GM23338 (cell line): Measurements from ENCODE around the gene APBB3. TPM values are rescaled to one million over a fixed set of nuclear protein-coding genes. Genes with fewer than 3 reads are reported as not detected.

Source experiments
- ATAC-seq: fragments of 200-7000 bp; cut with Tn5 transposase; 3 replicates; pipeline ENCODE4 v1.9.1; 2020
- DNase-seq: peaks from one replicate; pipeline ENCODE4 v3.0.0-alpha.2; 2015; ENCODE audit warnings: low spot score
- H2AFZ ChIP-seq: fragments of 200-600 bp; sonication (generic); 2 replicates; pipeline ENCODE4 v1.8.0; 2016; ENCODE audit warnings: antibody characterized with exemption, mild to moderate bottlenecking, moderate library complexity
- H3F3A ChIP-seq: fragments of 200-600 bp; sonication (generic); replicated peaks from 2 replicates; pipeline ENCODE4 v1.8.0; 2017; ENCODE audit warnings: antibody characterized with exemption, mixed run types, low read depth
- H3K27ac ChIP-seq: fragments of 200-600 bp; sonication (generic); 2 replicates; pipeline ENCODE4 v1.6.1; 2016; ENCODE audit warnings: low read depth
- H3K27me3 ChIP-seq: fragments of 200-600 bp; sonication (generic); 2 replicates; pipeline ENCODE4 v1.8.0; 2016; ENCODE audit warnings: mild to moderate bottlenecking, mixed run types, moderate library complexity; ENCODE audit not compliant: insufficient read depth
- H3K36me3 ChIP-seq: fragments of 200-600 bp; sonication (generic); 2 replicates; pipeline ENCODE4 v1.8.0; 2016; ENCODE audit warnings: mild to moderate bottlenecking; ENCODE audit not compliant: insufficient read depth
- H3K4me1 ChIP-seq: fragments of 200-600 bp; sonication (generic); 2 replicates; pipeline ENCODE4 v1.8.0; 2016; ENCODE audit warnings: mild to moderate bottlenecking, moderate library complexity; ENCODE audit not compliant: insufficient read depth
- H3K4me2 ChIP-seq: fragments of 200-600 bp; sonication (generic); 2 replicates; pipeline ENCODE4 v1.7.1; 2017; ENCODE audit warnings: mixed run types
- H3K4me3 ChIP-seq: fragments of 200-600 bp; sonication (generic); 2 replicates; pipeline ENCODE4 v1.6.1; 2016; ENCODE audit warnings: mixed run types
- H3K79me2 ChIP-seq: fragments of 200-600 bp; sonication (generic); replicated peaks from 2 replicates; pipeline ENCODE4 v1.8.0; 2017; ENCODE audit warnings: mild to moderate bottlenecking; ENCODE audit not compliant: insufficient read depth
- H3K9me2 ChIP-seq: fragments of 200-600 bp; sonication (generic); 2 replicates; pipeline ENCODE4 v1.8.0; 2017; ENCODE audit not compliant: insufficient read depth
- H4K20me1 ChIP-seq: fragments of 200-600 bp; sonication (generic); replicated peaks from 2 replicates; pipeline ENCODE4 v1.8.0; 2017; ENCODE audit warnings: mild to moderate bottlenecking; ENCODE audit not compliant: insufficient read depth
- H3K27ac Mint-ChIP-seq: 2 replicates; pipeline ENCODE4 v1.8.0; 2020; ENCODE audit warnings: inconsistent platforms, mild to moderate bottlenecking, moderate library complexity, mixed read lengths
- H3K27me3 Mint-ChIP-seq: 3 replicates; pipeline ENCODE4 v1.8.0; 2022; ENCODE audit warnings: low read depth, mild to moderate bottlenecking, moderate library complexity, mixed read lengths, inconsistent platforms; ENCODE audit not compliant: insufficient read depth, poor library complexity
- H3K36me3 Mint-ChIP-seq: 3 replicates; pipeline ENCODE4 v1.8.0; 2021; ENCODE audit warnings: low read depth, mild to moderate bottlenecking, inconsistent platforms, moderate library complexity, mixed read lengths
- H3K4me1 Mint-ChIP-seq: 3 replicates; pipeline ENCODE4 v1.8.0; 2020; ENCODE audit warnings: mild to moderate bottlenecking, inconsistent platforms, mixed read lengths
- H3K4me3 Mint-ChIP-seq: 3 replicates; pipeline ENCODE4 v1.8.0; 2021; ENCODE audit warnings: moderate library complexity, mild to moderate bottlenecking, inconsistent platforms, mixed read lengths
- H3K9me3 Mint-ChIP-seq: 3 replicates; pipeline ENCODE4 v1.8.0; 2020; ENCODE audit warnings: moderate library complexity, mild to moderate bottlenecking, inconsistent platforms, mixed read lengths
- CREB1 ChIP-seq: fragments of 250-450 bp; sonication (Bioruptor Pico); IDR thresholded peaks from 2 replicates; pipeline ENCODE4 v1.5.0; 2020; ENCODE audit warnings: low read depth, mild to moderate bottlenecking, moderate library complexity
- NANOG ChIP-seq: IDR thresholded peaks from 2 replicates; pipeline ENCODE4 v1.6.1; 2016; ENCODE audit warnings: antibody characterized with exemption, borderline replicate concordance
- REST ChIP-seq: IDR thresholded peaks from one replicate; pipeline ENCODE4 v1.6.1; 2018; ENCODE audit warnings: antibody characterized with exemption; ENCODE audit not compliant: unreplicated experiment
- polyA plus RNA-seq: library from polyadenylated mRNA; unstranded; fragments of >200 nt; fragmentation: Nextera tagmentation; extraction: Ambion mirVana; gene quantifications from 2 replicates; pipeline ENCODE4 v1.2.1, GENCODE V29; 2016
- total RNA-seq: library from RNA; depleted of rRNA; stranded (reverse); fragments of >200 nt; shearing (Covaris generic); gene quantifications from 2 replicates; pipeline ENCODE4 v1.2.3, GENCODE V29; 2014
- TF ChIP-seq, protein P1 (sequence below): fragments of 250-450 bp; sonication (Bioruptor Pico); IDR thresholded peaks from 2 replicates; pipeline ENCODE4 v1.5.0; 2020; ENCODE audit warnings: mild to moderate bottlenecking, moderate library complexity

APBB3 gene
- total and polyA plus RNA-seq, 2 experiments from 2014 or later = 9.0 to 15.4 TPM

- TF ChIP-seq, protein P1, sequence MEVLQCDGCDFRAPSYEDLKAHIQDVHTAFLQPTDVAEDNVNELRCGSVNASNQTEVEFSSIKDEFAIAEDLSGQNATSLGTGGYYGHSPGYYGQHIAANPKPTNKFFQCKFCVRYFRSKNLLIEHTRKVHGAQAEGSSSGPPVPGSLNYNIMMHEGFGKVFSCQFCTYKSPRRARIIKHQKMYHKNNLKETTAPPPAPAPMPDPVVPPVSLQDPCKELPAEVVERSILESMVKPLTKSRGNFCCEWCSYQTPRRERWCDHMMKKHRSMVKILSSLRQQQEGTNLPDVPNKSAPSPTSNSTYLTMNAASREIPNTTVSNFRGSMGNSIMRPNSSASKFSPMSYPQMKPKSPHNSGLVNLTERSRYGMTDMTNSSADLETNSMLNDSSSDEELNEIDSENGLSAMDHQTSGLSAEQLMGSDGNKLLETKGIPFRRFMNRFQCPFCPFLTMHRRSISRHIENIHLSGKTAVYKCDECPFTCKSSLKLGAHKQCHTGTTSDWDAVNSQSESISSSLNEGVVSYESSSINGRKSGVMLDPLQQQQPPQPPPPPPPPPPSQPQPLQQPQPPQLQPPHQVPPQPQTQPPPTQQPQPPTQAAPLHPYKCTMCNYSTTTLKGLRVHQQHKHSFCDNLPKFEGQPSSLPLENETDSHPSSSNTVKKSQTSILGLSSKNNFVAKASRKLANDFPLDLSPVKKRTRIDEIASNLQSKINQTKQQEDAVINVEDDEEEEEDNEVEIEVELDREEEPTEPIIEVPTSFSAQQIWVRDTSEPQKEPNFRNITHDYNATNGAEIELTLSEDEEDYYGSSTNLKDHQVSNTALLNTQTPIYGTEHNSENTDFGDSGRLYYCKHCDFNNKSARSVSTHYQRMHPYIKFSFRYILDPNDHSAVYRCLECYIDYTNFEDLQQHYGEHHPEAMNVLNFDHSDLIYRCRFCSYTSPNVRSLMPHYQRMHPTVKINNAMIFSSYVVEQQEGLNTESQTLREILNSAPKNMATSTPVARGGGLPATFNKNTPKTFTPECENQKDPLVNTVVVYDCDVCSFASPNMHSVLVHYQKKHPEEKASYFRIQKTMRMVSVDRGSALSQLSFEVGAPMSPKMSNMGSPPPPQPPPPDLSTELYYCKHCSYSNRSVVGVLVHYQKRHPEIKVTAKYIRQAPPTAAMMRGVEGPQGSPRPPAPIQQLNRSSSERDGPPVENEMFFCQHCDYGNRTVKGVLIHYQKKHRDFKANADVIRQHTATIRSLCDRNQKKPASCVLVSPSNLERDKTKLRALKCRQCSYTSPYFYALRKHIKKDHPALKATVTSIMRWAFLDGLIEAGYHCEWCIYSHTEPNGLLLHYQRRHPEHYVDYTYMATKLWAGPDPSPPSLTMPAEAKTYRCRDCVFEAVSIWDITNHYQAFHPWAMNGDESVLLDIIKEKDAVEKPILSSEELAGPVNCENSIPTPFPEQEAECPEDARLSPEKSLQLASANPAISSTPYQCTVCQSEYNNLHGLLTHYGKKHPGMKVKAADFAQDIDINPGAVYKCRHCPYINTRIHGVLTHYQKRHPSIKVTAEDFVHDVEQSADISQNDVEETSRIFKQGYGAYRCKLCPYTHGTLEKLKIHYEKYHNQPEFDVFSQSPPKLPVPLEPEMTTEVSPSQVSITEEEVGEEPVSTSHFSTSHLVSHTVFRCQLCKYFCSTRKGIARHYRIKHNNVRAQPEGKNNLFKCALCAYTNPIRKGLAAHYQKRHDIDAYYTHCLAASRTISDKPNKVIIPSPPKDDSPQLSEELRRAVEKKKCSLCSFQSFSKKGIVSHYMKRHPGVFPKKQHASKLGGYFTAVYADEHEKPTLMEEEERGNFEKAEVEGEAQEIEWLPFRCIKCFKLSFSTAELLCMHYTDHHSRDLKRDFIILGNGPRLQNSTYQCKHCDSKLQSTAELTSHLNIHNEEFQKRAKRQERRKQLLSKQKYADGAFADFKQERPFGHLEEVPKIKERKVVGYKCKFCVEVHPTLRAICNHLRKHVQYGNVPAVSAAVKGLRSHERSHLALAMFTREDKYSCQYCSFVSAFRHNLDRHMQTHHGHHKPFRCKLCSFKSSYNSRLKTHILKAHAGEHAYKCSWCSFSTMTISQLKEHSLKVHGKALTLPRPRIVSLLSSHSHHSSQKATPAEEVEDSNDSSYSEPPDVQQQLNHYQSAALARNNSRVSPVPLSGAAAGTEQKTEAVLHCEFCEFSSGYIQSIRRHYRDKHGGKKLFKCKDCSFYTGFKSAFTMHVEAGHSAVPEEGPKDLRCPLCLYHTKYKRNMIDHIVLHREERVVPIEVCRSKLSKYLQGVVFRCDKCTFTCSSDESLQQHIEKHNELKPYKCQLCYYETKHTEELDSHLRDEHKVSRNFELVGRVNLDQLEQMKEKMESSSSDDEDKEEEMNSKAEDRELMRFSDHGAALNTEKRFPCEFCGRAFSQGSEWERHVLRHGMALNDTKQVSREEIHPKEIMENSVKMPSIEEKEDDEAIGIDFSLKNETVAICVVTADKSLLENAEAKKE (CRISPR knock-in tag) = no peak
Measured at GRCh38 chr5:140551872-140552271, 12.5 kb downstream of the APBB3 start (continued).

DNA sequence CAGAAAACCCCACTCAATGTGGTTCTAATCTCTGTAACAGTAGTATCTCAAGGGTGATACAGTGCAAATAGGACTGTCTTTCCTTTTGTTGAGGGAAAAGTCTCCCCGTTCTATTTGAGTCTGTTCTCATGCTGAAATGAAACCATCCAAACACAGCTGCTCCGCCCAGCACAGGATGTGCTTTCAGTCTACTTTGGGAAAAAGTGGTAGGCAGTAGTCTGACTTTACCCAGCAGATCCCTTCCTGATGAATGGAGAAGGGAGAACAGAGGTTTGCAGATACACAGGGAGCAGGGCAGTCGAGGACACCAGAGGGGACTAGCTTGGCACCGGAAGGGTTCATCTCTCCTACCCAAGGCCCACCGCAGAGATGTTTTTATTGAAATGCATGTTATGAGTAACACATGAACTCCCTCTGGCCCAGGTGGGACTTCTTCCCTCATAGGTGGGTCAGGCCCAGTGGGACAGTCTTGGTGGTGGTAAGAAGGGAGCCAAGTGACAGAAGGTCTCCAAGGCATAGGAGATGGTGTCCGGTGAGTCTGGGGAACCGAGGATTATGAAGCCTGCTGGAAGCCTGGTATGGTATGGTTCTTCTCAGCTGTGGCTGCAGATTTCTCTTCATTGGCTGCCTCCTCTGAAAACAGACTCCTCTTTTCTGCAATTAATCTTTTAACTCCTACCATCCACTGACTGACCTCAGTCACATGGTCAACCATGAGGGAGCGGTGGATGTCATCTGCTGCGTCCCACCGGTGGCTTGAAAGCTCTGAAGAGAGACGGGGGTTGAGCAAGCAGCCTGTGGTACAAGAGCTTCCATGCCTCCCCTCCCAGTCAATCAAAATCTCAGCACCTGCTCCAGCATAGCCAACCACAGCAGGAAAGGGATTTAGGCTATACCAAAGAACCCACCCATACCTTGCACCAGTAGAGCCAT is 14.0 kb downstream of the APBB3 start:
- Histone ChIP-seq H3K27ac (no peak overlapping the region), H3F3A (peaks cover 17% of the 10 kb centered on the region), H3K79me2 (peaks cover 38% of the 10 kb centered on the region), H3K27me3 (no peaks in the 10 kb centered on the region), H2AFZ (no peak overlapping the region), H3K4me3 (no peak overlapping the region), H3K4me2 (no peak overlapping the region), H3K9me2 (no peaks in the 10 kb centered on the region), H3K36me3 (peaks cover 21% of the 10 kb centered on the region; the same call in 1 of the 2 replicates), H3K4me1 (peaks cover 26% of the 10 kb centered on the region), H4K20me1 (peaks cover 5% of the 10 kb centered on the region; the same call in 1 of the 2 replicates)
- no peak overlapping the region; the same call in 2 of the 3 replicates for H3K4me3 Mint-ChIP-seq
- H3K9me3 Mint-ChIP-seq = no peaks in the 10 kb centered on the region; the same call in 2 of the 3 replicates
- peaks cover 25% of the 10 kb centered on the region for H3K4me1 Mint-ChIP-seq
- H3K27ac Mint-ChIP-seq = no peak overlapping the region
- peaks cover 22% of the 10 kb centered on the region for H3K27me3 Mint-ChIP-seq
- DNase-seq (no peak), ATAC-seq (no peak)
- peaks cover 49% of the 10 kb centered on the region for H3K36me3 Mint-ChIP-seq
- TF ChIP-seq REST = no peak
- TF ChIP-seq NANOG = no peak
- no peak for TF ChIP-seq CREB1 (CRISPR knock-in tag)
